Adrenal gland (tissue), 5 donors: ENCODE results near the gene CEP89.

ENCODE experiments used
- CTCF ChIP-seq, 6 experiments: fragments of 450-650 bp in 4 of 6; fragments of 200-600 bp in 2 of 6; sonication (generic) in 1 of 6; IDR thresholded peaks; 1 replicate in 5 of 6; 2 replicates in 1 of 6; pipeline versions ENCODE4 v1.5.1 to v1.8.0; 2016 to 2021; ENCODE audit warnings: antibody characterized with exemption in 6 of 6, mild to moderate bottlenecking in 2 of 6, moderate library complexity in 1 of 6
- POLR2A ChIP-seq, 2 donors: fragments of 450-650 bp; IDR thresholded peaks; one replicate each; pipeline ENCODE4 v1.6.1; 2017; ENCODE audit warnings: antibody characterized with exemption in 2 of 2, mild to moderate bottlenecking in 2 of 2, moderate library complexity in 1 of 2
- donor health status: DM: no; HTN: no; CAD: no.

- TF ChIP-seq POLR2A (IDR thresholded peaks at IDR 0.05), result no peak
- no peak for TF ChIP-seq CTCF (IDR thresholded peaks at IDR 0.05)
Observed at GRCh38 chr19:32928806-32929205, 43.0 kb downstream of the CEP89 start.
